Measurements from ENCODE around the gene ABCB9.

The ABCB9 gene

DNA sequence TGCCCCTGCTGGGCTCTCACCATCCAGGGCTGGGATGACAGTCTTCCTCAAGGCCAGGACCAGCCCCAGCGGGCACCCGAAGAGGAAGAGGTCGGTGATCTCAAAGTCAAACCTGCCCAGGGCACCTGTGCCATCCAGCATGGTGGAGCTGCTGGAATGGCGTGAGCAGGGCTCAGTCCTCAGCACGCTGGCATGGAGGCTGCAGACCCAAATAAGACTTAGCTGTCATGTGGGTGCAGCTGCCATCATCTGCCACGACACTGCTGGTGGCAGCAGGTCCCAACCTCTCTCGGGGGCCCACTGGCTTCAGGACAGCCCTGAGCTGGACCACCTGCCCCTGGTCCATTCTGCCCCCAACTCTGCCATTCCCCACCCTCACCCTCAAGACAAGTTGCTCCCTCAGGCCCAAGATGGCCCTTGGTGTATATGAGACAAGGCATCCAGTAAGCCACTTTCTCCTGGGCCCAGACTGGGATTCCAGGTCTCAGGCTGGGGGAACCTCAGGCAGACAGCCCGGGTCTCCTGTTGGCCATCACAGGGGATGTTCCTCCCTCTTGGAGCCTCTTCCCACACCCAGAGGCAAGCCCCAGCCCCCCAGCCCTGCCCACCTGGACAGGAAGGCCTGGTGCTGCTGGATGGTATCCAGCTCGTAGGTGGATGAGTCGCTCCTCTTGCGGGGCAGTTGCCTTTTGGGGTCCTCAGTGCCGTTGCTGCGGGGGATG lies 28.7 kb upstream of the ABCB9 start:
- no peak for DNase-seq (ENCODE audit: low read depth)

DNA sequence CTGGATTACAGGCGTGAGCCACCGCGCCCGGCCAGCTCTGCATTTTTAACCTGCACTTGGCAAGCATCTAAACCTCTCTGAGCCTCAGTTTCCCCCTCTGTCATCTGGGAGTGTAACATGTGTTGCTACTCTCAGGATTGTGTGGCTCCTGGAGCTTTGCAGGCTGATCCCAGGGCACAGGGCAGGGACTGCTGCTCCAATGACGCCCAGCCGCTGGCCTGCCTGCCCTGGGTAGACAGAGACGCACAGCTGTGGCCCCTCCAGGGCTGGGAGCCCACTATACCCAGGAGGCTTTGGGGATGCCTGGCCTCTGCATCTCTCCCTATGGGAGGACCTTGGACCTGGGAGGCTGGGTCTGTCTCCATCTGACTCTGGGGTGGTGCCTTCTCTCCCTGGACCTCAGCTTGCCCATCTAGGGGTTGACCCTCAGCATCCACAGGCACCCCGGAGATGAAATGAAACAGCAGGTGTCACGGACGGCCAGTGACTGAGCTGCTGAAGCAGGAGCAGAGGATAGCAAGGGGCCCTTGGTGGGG lies 27.9 kb upstream of the ABCB9 start:
- no peak for DNase-seq (ENCODE audit: low read depth)

DNA sequence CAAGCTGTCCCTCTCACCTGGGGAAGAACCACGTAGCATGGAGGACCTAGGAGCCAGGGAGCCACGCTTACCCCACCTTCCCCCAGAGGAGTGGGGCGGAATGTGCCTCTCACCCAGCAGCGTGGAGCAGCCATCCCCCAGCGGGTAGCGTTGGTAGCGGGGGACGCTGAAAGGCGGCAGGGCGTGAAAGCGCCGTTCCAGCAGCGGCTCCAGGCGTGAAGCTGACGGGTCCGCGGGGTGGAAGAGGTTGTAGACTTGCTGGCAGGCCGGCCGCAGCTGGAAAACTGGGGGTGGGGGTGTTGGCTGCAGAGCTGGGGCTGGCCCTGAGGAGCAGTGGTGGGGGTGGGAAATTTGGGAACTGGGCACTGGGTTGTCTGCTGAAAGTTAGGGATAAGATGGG lies 26.1 kb upstream of the ABCB9 start:
- no peak for DNase-seq (ENCODE audit: low read depth)

DNA sequence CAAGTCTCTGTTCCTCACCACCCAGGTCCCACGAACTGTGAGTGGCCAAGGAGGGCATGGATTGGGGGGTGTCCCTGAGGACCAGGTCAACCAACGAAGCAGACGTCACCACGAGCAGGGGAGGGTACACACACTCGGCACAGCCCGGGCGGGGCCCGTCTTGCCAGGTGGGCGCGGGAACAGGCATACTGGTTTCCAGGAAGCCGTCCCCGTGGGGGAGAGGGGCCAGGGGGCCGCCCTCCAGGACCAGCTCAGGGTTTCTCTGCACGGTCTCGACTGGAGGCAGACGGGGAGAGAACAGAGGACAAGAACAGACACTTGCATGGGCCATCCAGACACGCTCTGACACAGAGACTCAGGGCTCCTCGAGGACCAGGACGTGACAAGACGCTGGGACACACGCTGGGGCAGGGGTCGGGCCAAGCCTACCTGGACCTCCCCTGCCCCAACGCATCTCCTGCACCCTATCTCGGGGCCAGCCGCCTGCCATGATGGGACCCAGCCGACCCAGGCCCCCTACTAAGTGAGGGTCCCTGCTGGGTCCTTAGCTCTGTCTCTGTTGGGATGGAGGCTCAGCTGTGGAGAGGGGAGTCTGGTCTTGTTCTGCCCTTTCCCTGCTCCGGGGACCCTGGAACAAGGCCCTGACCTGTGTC lies 25.5 kb upstream of the ABCB9 start:
- no peak for DNase-seq (ENCODE audit: low read depth)

DNA sequence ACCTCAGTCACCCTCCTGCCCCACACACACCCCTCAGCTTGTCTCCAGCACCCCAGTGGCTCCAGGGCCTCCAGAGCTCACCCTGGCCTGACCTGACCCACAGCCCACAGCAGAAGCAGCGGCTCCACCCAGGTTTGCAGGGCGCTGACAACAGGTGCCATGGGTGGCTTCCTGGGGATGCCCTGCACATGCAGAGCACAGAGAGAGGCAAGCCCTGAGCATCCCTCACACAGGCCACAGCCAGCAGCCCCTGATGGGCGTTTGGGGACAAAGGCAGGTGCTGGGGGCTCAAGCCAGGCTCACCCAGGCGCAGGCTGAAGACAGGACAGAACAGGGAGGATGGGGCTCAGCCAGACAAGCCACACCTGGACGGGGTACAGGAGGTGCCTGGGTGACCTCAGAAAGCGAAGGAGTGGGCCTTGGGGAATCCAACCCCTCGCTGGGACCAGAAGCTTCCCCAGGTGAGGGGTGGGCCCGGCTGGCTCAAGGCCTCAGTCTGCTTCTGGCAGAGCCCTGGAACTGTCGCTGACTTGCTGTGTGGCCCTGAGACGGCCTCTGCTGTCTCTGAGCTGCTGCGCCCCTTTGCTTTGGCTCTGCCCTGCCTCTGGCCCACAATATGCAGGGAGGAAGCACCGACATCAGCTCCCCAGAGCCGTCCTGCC lies 24.8 kb upstream of the ABCB9 start:
- DNase-seq (ENCODE audit: low read depth) = no peak

DNA sequence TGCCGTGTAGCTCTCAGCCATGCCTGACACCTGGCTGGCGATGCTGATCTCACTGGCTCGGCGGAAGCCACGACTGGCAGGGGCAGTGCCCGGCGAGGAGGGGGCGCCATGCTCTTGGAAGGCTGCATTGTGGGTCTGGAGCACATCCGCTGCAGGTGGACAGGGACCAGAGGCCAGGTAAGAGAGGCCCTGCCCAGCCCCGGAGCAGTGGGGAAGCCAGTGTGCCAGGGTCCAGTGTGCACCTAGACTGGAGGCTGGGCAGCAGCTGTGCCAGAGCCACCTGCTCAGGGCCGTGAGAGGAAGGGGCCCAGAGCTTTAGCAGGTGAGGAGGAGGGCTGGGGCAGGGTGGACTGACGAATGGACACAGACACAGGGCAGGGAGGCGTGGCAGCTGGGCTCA lies 24.3 kb upstream of the ABCB9 start:
- DNase-seq (ENCODE audit: low read depth) = no peak

DNA sequence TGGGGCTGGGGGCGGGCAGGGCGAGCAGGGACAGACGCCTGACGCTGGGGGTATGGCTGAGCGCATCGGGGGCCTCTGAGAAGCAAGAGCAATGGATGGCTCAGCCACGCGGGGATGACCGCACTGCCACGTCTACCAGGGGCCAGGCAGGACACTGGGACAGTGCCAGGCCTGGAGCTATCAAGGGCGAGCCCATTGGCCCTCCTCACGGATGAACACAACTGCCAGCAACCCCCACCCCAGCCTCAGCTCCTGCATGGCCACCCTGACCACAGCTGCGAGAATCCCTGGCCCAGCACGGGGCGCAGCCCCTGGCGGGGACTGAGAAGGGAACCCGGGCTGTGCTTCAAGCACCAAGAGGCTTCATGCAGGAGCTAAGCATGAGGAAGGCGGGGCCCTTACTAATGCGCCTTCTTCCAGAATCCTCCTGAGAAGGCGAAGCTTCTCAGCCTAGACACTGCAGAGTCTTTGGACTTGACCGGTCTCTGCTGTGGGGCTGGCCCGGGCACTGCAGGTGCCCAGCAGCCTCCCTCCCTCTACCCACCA lies 23.7 kb upstream of the ABCB9 start:
- no peak for DNase-seq (ENCODE audit: low read depth)

DNA sequence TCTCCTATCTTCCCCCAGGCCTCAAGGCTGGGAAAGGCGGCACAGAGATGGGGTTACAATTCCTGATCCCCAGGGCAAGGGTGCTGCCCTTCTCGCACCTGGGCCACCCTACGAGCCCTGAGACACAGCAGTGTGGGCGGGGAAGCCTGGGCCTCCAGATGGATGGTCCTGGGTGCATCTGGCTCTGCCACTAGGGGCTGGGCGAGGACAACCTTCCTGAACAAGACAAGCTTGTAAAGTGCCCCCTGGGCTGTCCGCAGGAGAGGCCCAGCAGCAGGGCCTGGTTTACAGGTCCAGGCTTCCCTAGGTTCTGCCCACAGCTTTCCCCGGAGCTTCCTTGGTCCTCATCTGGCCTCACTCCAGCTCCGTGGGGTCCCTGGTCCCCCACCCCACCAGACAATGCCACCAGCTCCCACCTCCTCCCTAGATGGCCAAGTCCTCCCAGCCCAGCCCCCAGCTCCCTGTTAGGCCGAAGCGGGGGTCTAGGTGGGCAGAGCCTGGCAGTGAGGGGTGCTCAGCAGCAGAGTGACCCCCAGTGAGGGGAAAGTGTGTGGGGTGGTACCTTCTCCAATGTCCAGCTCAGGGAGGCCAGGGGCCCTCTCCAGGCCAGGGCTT lies 23.1 kb upstream of the ABCB9 start:
- DNase-seq (ENCODE audit: low read depth) = no peak

DNA sequence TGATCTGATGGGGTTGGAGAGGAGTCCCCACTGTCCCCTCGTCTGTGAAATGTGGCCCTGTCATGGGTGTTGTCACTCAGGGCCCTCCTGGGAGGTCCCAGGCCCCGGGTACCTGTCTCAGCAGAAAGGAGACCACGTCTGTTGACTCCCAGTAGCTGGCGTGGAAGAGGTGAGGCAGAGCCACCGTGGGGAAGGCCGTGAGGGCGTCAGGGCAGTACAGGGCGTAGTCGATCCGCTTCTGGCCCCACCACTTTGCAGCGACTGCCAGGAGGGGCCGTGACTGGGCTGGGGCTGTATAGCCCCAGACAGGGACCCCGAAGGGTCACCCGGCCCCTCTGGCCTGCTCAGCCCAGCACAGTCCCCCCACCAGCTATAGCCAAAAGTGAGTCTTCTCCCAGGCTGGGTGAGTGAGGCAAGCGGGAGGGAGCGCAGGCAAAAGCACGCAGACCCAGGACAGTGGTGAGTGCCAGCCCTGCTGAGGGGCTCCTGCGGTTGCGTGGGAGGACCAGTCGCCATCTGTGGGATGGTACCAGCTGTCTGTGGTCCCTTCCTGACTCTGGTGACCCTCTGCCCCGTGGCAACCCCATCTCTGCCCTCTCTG lies 22.4 kb upstream of the ABCB9 start:
- DNase-seq (ENCODE audit: low read depth) = no peak

DNA sequence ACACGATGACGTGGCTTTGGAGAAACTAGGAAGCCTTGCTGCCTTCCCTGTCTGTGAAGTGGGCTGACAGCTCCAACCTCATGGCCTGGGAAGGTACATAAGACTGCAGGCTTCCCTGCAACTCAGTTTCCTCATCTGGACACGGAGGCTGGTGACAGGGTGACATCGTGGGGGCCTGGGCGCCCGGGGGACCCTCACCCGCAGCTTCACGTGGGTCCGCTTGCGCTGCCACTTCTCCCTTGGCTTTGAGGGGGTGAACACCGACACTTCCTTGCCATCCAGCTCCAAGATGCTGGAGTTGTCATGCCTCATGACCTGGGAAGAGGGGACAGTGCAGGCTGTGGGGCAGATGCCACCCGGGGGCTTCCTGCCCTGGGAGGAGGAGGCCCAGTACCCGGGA lies 21.8 kb upstream of the ABCB9 start:
- no peak for DNase-seq (ENCODE audit: low read depth)

DNA sequence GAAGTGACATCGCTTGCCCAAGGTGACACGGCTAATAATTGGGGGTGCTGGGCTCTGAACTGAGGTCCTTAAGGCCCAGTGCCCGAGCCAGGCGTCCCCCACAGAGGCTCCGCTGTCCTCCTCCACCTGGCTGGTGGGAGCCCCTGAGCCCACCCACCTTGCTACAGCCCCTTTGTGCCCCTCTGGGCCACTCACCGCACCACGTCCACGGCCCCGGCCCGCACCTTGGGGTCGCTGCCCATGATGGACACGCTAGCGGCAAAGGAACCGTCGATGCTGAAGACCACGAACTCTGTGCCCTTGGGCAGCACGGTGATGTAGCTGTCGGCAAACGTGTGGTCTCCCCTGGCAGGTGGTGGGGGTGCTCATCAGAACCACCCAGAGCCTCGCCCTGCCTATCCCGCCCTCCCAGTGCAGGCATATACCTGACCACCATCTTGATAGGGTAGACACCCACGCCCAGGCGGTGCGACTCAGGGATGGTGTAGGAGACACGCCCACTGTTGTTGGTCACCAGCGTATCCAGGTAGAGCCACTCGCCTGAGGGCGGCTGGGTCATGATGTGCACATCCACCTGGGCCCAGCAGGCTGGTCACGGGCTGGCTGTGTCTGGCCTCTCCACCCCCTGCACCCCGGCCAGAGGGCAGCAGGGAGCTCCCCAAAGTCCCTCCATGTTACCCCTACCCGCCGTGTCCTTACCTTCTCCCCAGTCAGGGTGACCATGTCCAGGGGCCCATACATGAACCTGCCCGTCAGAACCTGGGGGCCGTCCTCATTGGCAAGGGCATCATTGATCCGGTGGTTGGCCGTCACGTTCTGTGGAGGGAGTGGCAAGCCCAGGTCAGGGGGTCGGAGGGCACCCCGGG lies 21.1 kb upstream of the ABCB9 start:
- no peak for DNase-seq (ENCODE audit: low read depth)

DNA sequence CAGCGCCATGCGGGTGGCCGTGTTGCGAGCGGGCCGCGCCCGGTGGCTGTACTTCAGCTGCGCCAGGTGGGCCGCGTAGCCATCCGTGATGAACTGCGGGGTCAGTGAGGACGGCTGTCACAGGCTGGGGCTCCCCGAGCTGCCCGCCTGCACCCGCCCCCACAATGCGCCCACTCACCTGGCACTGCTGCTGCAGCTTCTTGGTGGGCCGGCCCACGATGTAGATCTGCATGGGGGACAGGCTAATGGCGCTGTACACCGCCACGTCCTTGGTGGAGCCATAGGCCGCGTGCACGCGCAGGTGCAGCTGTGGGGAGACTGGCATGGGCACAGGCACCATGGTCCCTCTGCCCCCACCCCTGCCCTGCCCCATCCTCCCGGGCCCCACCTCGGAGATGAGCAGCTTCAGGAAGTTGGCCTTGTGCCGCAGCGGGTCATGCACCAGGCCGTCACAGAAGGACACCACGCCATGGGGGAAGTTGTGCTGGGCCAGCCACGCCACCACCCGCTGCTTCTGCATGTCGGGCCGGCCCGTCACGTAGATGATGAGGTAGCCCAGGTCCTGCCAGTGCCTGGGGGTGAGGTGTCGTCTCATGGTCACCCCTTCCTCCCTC lies 20.1 kb upstream of the ABCB9 start:
- no peak for DNase-seq (ENCODE audit: low read depth)

DNA sequence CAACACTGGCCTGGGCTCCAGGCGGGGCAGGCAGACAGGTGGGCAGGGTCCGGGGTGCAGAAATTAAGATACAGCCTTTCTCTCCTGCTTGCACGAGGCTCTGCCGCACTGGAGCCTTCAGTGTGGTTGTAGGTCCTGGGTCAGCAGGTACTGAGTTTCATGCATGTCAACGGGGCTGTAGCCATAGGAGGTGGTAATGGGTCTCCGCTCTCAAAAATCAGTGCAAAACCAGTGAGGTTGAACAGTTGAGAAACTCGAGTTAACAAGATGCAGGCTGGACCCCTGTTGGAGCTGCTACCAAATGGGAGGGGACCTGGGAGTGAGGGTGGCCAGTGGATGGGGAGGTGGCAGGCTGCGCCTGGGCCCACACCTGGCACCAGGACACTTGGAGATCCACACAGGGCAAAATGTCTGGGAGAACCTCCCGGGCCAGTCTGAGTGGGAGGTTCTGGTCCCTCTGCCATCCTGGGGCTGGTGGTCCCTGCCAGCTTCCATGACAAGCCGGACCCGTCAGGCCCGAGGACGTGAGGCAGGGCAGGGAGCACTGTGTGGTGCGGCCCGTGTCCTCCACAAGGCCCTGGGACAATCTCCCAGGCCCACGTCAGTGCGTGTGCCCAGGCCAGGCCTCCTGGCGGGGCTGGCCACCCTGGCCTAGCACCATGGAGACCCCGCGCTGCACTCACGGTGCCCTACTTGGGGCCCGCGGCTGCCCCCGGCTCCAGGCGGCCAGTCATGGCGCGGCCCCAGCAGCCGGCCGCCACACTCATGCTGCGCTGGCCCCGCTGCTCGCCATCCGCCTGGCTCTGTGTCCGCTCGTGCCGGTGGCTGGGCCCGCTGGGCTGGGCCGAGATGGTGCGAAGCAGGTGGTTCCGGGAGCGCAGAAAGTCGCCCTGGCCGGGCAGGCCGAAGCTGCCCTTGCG lies 19.3 kb upstream of the ABCB9 start:
- no peak for DNase-seq (ENCODE audit: low read depth)

DNA sequence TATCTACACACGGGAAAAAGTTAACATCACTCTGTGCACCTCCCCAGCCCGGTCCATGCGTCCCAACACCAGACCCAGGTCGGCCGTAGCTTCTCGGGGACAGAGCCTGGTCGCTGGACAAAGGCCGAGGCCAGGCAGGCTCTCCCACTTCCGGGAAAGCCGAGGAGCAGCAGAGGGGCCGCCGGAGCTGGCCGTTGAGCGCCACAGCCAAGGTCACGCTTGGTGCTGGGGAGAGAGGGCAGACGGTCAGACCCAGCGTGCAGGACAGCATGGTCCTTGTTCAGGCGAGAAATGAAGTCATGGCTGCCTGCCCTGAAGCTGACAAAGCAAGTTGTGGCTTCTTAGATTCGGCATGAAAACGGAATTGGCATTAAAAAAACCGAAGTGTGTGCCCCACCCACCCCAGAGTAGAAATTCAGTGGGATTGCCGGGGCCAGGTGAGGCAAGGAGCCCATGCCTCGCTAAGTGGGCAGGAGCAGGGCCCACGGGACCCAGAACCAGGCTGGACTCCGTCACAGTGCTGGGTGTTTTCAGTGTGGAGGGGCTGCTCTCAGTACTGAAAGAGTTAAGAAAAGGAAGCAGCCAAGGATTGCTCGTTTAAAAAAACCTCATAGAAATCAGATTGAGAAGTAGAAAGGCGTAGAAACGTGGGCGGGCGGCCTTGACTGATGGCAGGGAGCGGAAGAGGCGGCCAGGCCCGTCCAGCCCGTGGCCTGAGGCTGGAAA lies 18.5 kb upstream of the ABCB9 start:
- no peak for DNase-seq (ENCODE audit: low read depth)

DNA sequence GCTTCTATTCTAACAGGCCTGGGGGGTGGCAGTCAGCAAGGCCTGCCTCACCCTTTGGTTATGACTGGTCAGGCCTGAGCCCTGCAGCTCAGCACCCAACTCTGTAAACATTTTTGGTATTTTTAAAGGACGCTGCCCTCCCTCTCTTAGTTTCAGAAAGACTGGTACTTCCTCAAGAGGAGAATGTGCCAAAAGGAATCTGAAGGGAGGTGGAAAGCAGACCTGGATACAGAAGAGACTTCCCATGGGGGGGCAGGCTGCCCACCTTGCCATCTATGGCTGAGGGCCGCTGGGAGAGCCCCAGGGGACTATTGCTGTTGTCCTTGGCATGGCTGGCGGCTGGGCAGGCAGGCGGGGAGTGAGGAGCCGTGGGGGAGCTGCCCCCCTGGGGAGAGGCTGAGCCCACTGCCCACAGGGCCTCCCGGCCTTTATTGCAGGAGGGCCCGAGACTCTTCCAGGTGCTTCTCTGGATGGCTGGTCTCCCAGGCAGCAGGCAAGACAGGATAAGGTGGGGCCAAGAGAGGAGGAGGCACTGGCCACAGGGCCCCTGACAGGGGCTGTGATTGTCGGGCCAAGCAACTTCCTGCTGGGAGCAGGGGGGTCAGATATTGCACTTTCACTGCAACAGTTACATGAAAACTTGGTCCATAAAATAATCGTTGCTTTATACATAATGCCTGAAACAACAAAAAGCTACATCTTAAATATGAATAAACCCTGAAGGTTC lies 17.7 kb upstream of the ABCB9 start:
- DNase-seq (ENCODE audit: low read depth) = no peak

DNA sequence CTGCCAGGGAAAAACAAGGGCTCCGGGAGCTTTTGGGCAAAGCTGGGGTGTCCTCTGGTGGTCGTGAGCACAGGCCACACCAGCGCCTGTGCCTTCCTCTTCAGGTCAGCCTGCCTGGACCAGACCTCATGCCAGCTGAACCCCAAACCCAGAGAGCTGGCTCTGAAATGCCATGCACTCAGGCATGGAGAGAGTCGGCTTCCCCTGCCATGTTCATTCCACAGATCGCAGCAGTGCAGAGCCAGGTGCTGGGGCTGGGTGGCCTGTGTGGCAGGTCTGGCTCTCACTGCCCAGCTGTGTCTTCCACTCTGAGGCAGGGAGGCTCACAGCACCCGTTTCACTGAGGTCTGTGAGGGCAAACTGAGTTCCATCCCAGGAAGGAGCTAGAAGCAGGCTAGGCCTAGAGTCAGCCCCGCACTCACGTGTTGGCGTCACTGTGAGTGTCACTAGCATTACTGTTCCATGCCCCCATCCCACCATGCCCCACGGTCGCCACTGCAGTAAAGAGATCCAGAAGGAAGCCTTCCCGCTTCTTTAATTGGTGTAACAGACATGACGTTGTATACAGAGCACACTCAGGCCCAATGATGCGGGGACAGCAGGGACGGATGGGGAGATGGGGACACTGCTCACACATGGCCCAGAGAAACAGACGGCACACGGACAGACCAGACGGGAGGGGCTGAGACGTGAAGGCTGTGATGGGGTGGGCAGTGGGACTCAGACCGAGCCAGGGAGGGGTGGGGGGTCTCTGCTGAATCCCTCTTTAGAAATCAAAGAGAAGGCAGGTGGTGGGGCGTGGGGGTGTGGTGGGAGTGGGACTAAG lies 16.9 kb upstream of the ABCB9 start:
- no peak for DNase-seq (ENCODE audit: low read depth)

DNA sequence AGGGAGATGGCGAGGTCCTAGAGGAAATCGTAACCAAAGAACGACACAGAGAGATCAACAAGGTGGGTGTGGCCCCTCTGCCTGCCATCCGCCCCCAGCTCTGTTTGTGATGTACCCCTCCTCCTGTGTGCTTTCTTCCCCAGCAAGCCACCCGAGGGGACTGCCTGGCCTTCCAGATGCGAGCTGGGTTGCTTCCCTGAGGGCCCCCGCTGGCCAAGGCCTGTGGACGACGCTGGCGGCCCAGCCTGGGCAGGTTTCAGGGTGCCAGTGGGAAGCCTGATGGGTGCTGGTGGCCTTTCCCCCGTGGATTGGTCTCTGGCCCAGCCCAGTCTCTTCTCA lies 16.2 kb upstream of the ABCB9 start:
- DNase-seq (ENCODE audit: low read depth) = no peak

Data from activated T-cell treated with anti-CD3 and anti-CD28 coated beads for 24 hours (primary cell).